GM19023 (cell line): ENCODE results near the gene TRPM3.
"Not testable (repeated sequence)": the region's sequence is repeated elsewhere in the genome, so short reads cannot be mapped to it uniquely, and the experiment has no call there.

ENCODE experiments used
- ATAC-seq: cut with Tn5 transposase; IDR thresholded peaks from one replicate; pipeline ENCODE4 v1.9.1; 2021; ENCODE audit warnings: mild to moderate bottlenecking, moderate library complexity; ENCODE audit not compliant: unreplicated experiment

Gene TRPM3

DNA sequence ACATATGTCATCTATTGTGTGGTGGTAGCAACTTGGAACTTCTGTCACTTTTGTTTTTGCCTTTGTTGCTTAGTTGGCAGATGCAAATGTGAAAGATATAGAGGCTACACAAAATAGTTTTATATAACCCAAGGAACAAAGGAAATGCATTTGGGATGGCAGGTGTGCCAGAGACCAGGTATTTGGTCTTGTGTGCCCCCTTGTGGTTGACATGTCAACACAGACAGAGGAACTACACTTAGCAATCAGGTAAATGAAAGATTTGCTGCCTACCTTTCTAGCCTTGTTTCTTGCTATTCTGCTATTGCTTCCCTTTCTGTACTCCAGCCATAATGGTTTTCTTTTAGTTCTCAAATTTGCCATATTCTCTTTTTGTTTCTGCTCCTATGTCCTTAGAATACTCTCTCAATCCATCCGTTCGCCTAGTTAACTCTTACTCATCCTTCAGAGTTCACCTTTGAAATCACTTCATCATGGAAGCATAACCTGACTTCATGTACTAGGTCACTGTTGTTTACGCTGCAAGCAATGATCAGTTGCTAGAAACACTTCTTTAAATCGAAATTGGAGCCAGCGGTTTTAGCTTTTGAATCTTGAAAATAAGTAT, 119.5 kb downstream of the TRPM3 start:
- ATAC-seq, result no peak

DNA sequence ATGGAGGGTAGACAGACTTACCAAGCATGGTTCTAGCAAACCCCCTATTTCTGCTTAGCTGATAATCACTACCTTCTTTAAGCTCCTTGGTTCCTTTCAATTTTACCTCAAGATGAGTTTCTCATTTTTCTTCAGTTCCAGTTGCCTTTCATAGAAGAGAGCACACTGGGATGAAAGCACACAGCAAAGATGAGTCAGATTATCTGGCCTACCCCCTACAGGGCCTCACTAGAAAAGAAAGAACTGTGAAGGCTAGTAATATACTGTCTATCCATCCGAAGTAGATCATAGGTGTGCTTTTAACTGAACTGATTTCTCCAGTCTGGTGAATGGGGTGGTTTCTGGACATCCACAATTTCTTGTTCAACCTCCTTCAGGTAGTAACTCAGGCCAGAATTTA, 122.5 kb downstream of the TRPM3 start:
- no peak for ATAC-seq

- no peak for ATAC-seq
Observed at GRCh38 chr9:70995511-70995910, 125.9 kb downstream of the TRPM3 start.

GRCh38 chr9:70994582-70994981, 126.8 kb downstream of the TRPM3 start:
- no peak for ATAC-seq

DNA sequence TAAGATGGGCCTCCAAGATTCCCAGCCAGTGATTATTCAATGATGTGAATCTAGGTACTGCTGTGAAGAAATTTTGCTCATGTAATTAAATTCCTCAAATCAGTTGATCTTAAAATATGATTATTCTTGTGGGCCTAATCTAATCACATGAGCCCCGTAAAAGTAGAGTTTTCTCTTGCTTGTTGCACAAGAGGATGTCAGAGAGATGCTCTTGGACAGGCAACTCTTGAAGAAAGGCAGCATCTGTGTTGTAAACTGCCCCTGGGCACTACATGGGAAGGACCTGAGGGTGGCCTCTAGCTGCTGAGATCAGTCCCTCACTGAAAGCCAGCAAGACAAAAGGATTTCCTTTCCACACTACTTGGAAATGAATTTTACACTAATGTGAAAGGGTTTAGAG, 132.9 kb downstream of the TRPM3 start:
- ATAC-seq, result no peak

GRCh38 chr9:70987986-70988385, 133.4 kb downstream of the TRPM3 start:
- no peak for ATAC-seq

DNA sequence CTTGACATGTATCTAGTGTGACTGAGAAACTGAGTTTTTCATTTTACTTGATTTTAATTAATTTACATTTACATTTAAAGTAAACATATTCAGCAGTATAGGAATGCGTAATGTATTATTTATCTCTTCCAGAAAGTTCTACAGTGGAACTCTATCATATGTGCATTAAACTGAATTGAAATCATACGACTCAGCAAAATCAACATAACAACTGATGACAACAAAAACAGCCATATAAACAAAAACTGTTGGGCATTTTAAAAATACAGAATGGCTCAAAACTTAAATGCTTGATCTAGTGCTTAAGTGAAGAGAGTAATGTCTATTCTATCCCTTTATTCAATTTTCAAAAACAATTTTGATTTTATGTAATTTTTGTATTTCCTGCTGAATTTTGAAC, 134.4 kb downstream of the TRPM3 start:
- ATAC-seq, result no peak

DNA sequence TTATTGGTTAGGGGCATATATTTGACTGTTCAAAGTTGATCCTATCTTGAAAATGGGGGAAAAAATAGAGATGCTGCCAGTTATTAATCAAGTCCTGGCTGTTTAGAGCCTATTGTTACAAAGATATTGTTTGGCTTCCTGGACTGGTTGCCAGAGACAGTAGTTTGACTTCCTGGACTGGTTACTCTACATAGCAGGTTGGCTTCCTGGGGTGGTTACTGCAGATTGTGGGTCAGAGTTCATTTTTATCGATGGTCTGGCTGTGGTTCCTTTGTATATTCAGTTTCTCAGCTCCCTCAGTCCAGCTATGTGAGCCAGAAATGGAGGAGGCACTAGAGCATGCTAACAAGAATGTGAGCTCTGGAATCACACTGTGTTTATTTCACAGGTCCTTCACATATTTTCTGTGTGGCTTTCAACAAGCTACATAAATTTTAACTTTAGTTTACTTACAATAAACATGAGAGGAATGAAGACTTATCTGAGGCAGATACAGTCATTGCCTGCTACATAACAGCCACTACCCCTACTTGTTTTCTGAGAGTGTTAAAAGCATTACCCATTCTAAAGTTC, 137.6 kb downstream of the TRPM3 start:
- no peak for ATAC-seq

- ATAC-seq, result no peak
Observed at GRCh38 chr9:70981312-70981711, 140.1 kb downstream of the TRPM3 start.

DNA sequence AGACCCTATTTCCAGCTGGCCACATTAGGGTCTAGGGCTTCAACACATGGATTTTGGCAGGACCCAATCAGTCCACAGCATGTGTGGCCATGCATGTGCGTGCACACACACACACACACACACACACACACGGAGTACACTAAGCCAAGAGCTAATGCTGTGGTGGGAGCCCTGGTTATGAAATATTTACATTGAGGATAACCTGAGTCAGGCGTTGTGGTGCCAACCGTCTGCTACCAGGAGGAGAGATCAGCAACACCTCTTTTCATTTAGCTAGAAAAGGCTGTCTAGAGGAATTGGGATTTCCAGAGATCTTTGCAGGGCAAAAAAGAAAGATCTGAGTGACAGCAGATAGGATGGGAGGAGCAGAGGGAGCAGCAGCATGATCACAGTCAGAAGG, 141.5 kb downstream of the TRPM3 start:
- no peak for ATAC-seq

DNA sequence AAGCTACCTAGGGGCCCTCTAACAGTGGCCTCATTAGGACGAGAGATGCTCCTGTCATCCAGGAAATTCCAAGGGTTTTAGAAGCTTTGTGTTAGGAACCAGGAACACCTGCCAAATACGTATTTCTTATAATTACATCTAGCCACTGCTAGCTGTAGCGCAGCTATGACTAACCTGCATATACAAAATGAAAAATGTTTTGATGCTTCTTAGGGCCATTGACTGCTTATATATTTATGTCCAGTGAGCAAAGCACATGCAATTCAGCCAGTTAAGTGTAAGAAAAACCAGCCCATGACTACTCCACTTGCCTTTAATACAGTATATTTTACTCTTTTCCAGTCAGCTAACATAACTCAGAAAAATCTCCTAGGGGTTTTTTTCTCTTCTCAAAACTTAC, 143.3 kb downstream of the TRPM3 start:
- no peak for ATAC-seq

DNA sequence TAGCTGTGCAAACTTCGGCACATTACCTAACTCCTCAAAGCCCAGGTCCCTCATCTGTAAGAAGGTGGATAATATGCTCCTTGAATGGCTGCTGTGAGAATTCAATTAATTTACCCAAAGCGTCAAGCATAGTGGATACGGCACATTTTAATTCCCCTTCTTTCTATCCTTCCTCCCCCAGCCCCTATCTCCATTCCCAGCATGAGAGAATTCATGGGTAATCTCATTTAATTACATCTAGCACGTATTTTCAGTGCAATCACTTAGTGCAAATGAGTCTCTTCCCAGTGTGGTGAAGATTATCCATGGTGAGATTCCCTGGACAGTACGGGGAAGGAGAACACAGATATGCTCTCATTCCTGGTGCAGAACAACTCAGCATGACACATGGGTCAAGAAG, 145.6 kb downstream of the TRPM3 start:
- ATAC-seq, result no peak

- no peak for ATAC-seq
Observed at GRCh38 chr9:70971723-70972122, 149.7 kb downstream of the TRPM3 start.

DNA sequence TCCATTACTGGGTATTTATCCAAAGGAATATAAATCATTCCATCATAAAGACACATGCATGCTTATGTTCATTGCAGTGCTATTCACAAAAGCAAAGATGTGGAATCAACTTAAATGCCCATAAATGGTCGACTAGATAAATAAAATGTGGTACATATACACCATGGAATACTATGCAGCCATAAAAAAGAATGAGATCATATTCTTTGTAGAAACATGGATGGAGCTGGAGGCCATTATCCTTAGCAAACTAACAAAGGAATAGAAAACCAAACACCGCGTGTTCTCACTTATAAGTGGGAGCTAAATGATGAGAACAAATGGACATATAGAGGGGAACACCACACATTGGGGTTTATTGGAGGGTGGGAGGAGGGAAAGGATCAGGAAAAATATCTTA, 155.0 kb downstream of the TRPM3 start:
- not testable (repeated sequence) for ATAC-seq

GRCh38 chr9:70964861-70965260, 156.6 kb downstream of the TRPM3 start:
- no peak for ATAC-seq

GRCh38 chr9:70963554-70963953, 157.9 kb downstream of the TRPM3 start:
- ATAC-seq, result no peak

GRCh38 chr9:70962761-70963440, 158.5 kb downstream of the TRPM3 start:
- ATAC-seq, result no peak

DNA sequence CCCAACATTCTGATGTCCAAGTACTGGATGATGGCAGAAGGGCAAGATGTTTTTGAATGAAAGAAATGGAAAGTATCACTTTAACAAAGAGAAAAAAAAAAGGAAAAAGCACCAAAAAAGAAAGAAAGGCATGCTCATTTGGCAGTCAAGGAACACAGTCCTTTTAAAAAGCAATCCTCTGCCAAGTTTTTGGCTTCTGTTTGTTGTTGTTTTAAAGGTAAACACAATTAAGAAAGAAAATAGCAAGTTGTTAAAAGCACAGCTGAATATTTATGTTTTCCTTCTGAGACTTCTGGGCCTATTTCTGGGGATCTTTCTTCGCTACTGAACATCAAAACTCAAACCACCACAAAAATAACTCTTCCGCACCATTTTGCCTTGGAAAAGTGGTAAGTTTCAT, 162.1 kb downstream of the TRPM3 start:
- ATAC-seq, result no peak

GRCh38 chr9:70954596-70955143, 166.8 kb downstream of the TRPM3 start:
- ATAC-seq, result no peak

DNA sequence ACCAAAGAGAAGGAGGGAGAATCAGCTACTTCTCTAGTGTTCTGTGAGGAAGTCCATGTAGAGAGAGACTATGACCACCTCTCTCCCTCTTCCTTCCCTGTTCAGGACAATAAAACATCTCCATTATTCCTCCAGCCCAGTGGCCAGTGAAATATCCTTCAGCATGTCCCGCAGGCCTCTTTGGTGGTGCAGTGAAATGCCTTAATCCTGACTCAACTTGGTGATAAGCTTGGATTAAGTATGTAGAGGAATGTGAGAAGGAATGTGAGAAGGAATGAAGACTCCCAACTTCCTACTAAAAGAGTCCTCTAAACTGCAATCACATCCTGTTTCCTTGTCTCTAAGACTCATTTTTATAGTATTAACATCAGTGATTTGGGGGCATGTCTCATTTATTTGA, 167.3 kb downstream of the TRPM3 start:
- ATAC-seq, result no peak

- ATAC-seq, result no peak
Observed at GRCh38 chr9:70951749-70952727, 169.4 kb downstream of the TRPM3 start.
